Heart right ventricle (tissue), 16 donors: Measurements from ENCODE around the gene SULT1A1. TPM values are rescaled to one million over a fixed set of nuclear protein-coding genes. Genes with fewer than 3 reads are reported as not detected.

Experiments used
- ATAC-seq, 8 donors: fragments of 200-7000 bp; cut with Tn5 transposase; one replicate each; pipeline ENCODE4 v1.9.1; 2020; ENCODE audit warnings: mild to moderate bottlenecking in 8 of 8, moderate library complexity in 8 of 8, moderate number of reproducible peaks in 1 of 8
- DNase-seq, 2 donors: peaks; one replicate each; pipeline ENCODE4 v3.0.0-alpha.2; 2020
- H3K27ac ChIP-seq, 10 donors: fragments of 200-600 bp; sonication (generic) in 2 of 10; one replicate each; pipeline versions ENCODE4 v1.5.0 to v1.8.0; 2020 to 2022; ENCODE audit warnings: mild to moderate bottlenecking in 3 of 10
- H3K27me3 ChIP-seq, 7 donors: fragments of 200-600 bp; one replicate each; pipeline ENCODE4 v1.8.0; 2021 to 2022; ENCODE audit warnings: mild to moderate bottlenecking in 2 of 7
- H3K36me3 ChIP-seq, 9 donors: fragments of 200-600 bp; sonication (generic) in 1 of 9; one replicate each; pipeline versions ENCODE4 v1.5.0 to v1.8.0; 2020 to 2022; ENCODE audit warnings: mild to moderate bottlenecking in 2 of 9
- H3K4me1 ChIP-seq, 9 donors: fragments of 200-600 bp; sonication (generic) in 1 of 9; one replicate each; pipeline versions ENCODE4 v1.5.0 to v1.8.0; 2020 to 2022; ENCODE audit warnings: mild to moderate bottlenecking in 4 of 9
- H3K4me3 ChIP-seq, 10 donors: fragments of 200-600 bp; sonication (generic) in 2 of 10; one replicate each; pipeline versions ENCODE4 v1.5.0 to v1.8.0; 2020 to 2022; ENCODE audit warnings: mild to moderate bottlenecking in 7 of 10, moderate library complexity in 2 of 10
- H3K9me3 ChIP-seq, 11 donors: fragments of 200-600 bp in 10 of 11; sonication (generic) in 2 of 11; one replicate each; pipeline versions ENCODE4 v1.5.0 to v1.8.0; 2013 to 2022; ENCODE audit warnings: mild to moderate bottlenecking in 2 of 11, control low read depth in 1 of 11, moderate library complexity in 1 of 11
- CTCF ChIP-seq, 9 donors: fragments of 200-600 bp; sonication (generic) in 2 of 9; IDR thresholded peaks; one replicate each; pipeline versions ENCODE4 v1.5.0 to v1.8.0; 2021 to 2022; ENCODE audit warnings: antibody characterized with exemption in 9 of 9, mild to moderate bottlenecking in 5 of 9, moderate library complexity in 1 of 9
- WGBS, 2 donors: extraction: QIAGEN DNeasy Blood & Tissue Kit; methylation state at CpG; one replicate each; pipeline ENCODE4 v1.1.7; 2013; ENCODE audit warnings: inconsistent platforms in 1 of 2; 5-methylcytosine and 5-hydroxymethylcytosine counted together
- intact Hi-C, 10 donors: fragments of 100-400 bp; cut with DNase I; formaldehyde crosslinking; loops; one replicate each; pipeline versions ENCODE4 v1.11.1 to v1.14.2; 2022
- polyA plus RNA-seq, 2 donors: library from polyadenylated mRNA; stranded (reverse); fragments of 200-250 nt; gene quantifications; one replicate each; pipeline ENCODE4 v1.2.3, GENCODE V29; 2013
- total RNA-seq, 10 donors: library from RNA; stranded (reverse); fragmentation: NEBNext Ultra II Directional in 3 of 10; extraction: Animal tissue kit (Norgen Biotek cat#: 25700) in 3 of 10; gene quantifications; one replicate each; pipeline versions ENCODE4 v1.2.1 to v1.2.4, GENCODE V29; 2021 to 2023
- donor health status: Arrhythmogenic right ventricular cardiomyopathy.
- donor health status: ischemic (EF 13 %, LVEDD 7.1; RV severe dilation, severe dysfunction).
- donor health status: healthy with polysubstance abuse.
- donor health status: DM: no; HTN: yes; CAD: no.
- donor health status: DM: no; HTN: no; CAD: no.
- donor health status: ischemic (EF 25% LVEDD 6.9; RV normal size, moderate dysfunction).
- donor health status: ischemic (EF 25% LVEDD 5.7; RV mildly dilated, moderate dysfunction).
- donor health status: healthy.
- donor health status: DM: yes; HTN: yes; CAD: no.
- donor health status: Ischemic cardiomyopathy.
- donor health status: ischemic (EF 35%, LVEDD 5.7; RV mildly dilated, moderate dysfunction).
- donor health status: nonischemic (EF 11% LVEDD 7.7; RV severe dilation, severe dysfunction).
- donor health status: DM: yes; HTN: yes; CAD: no.
- donor health status: PGD.
- donor health status: ischemic (EF 29% LVEDD 5.4; RV normal size, mild dysfunction).
- donor health status: nonischemic (EF 23%, LVEDD 6.1; RV moderate dilation, normal function).

Gene SULT1A1
- total and polyA plus RNA-seq, 12 donors = 8.3 to 25.3 (median 14.5) TPM

- Histone ChIP-seq H3K4me3 (no peak overlapping the region), H3K9me3 (no peaks in the 10 kb centered on the region), H3K27ac (peak overlapping the region in 3 of 10 donors; percentile 40 to 68 (median 48)), H3K36me3 (peaks cover 0 to 6% (median 0%) of the 10 kb centered on the region in 9 donors), H3K27me3 (no peaks in the 10 kb centered on the region), H3K4me1 (peaks cover 0 to 30% (median 24%) of the 10 kb centered on the region in 9 donors)
- 78% methylated on average over 17 of the region's 17 CpGs for WGBS, 2 donors
- DNase-seq = no peak
- peak in 2 of 8 donors; percentile 23 to 26 for ATAC-seq
- intact Hi-C loops = loop anchor here in 1 of 10 donors (10.0 kb wide), 1 partner anchor 49 kb away; no protein-coding TSS in a partner anchor
- no peak for TF ChIP-seq CTCF (IDR thresholded peaks at IDR 0.05)
Measured at GRCh38 chr16:28573738-28574718, 35.8 kb downstream of the SULT1A1 start.

- TF ChIP-seq CTCF (IDR thresholded peaks at IDR 0.05) = no peak
- intact Hi-C loops = loop anchor here in 1 of 10 donors (10.0 kb wide), 1 partner anchor 48 kb away; no protein-coding TSS in a partner anchor
Measured at GRCh38 chr16:28572696-28573510, 36.9 kb downstream of the SULT1A1 start.

GRCh38 chr16:28569968-28570752, 39.7 kb downstream of the SULT1A1 start:
- intact Hi-C loops = loop anchor here in 1 of 10 donors (10.0 kb wide), 1 partner anchor 45 kb away; no protein-coding TSS in a partner anchor
- TF ChIP-seq CTCF (IDR thresholded peaks at IDR 0.05) = no peak

More at GRCh38 chr16:28572696-28573510, 36.9 kb downstream of the SULT1A1 start:
- Histone ChIP-seq H3K36me3 (peaks cover 0 to 4% (median 0%) of the 10 kb centered on the region in 9 donors), H3K4me1 (peaks cover 0 to 30% (median 24%) of the 10 kb centered on the region in 9 donors), H3K27me3 (no peaks in the 10 kb centered on the region), H3K4me3 (no peak overlapping the region), H3K27ac (peak overlapping the region in 8 of 10 donors; percentile 10 to 68 (median 44)), H3K9me3 (no peaks in the 10 kb centered on the region)
- ATAC-seq (peak; percentile 87 to 95 (median 92)), DNase-seq (peak in 1 of 2 donors; percentile 44)
- WGBS, 2 donors = 21 to 34% methylated on average over 15 of the region's 15 CpGs

More at GRCh38 chr16:28569968-28570752, 39.7 kb downstream of the SULT1A1 start:
- DNase-seq (no peak), ATAC-seq (no peak)
- H3K4me1 ChIP-seq = peaks cover 0 to 30% (median 24%) of the 10 kb centered on the region in 9 donors
- H3K9me3 ChIP-seq = peaks cover 0 to 17% (median 0%) of the 10 kb centered on the region in 11 donors
- 94% methylated on average over 4 of the region's 4 CpGs for WGBS, 2 donors
- H3K27ac ChIP-seq = no peak overlapping the region
- no peaks in the 10 kb centered on the region for H3K27me3 ChIP-seq
- H3K36me3 ChIP-seq = peaks cover 0 to 6% (median 0%) of the 10 kb centered on the region in 9 donors
- no peak overlapping the region for H3K4me3 ChIP-seq
